KBM-7 (cell line): ENCODE measurements around the gene FNTB.
A peak's percentile ranks its signal among the peaks of the same experiment; 100 is the strongest.

Experiments used
- DNase-seq: peaks from one replicate; pipeline ENCODE4 v3.0.0-alpha.2; 2015
- in situ Hi-C: fragments of 300-500 bp; cut with MboI; formaldehyde crosslinking; loops from 2 replicates; pipeline ENCODE4 v1.14.3; 2020; ENCODE audit warnings: low sequenced_read_pairs, low pct_unique_long_range_greater_than_20kb, mixed read lengths

The FNTB gene

GRCh38 chr14:64952598-64953309, 33.9 kb upstream of the FNTB start:
- in situ Hi-C loops: no loop called here
- DNase-seq: no peak

GRCh38 chr14:64953310-64953654, 33.4 kb upstream of the FNTB start:
- no peak for DNase-seq
- in situ Hi-C loops: no loop called here

GRCh38 chr14:64953661-64954060, 33.0 kb upstream of the FNTB start:
- in situ Hi-C loops: no loop called here
- no peak for DNase-seq

GRCh38 chr14:64954491-64955240, 32.0 kb upstream of the FNTB start:
- in situ Hi-C loops: no loop called here
- no peak for DNase-seq

- no peak for DNase-seq
- in situ Hi-C loops: no loop called here
Observed at GRCh38 chr14:64955297-64955696, 31.4 kb upstream of the FNTB start.

GRCh38 chr14:64956697-64957406, 29.8 kb upstream of the FNTB start:
- in situ Hi-C loops: no loop called here

GRCh38 chr14:64958201-64958600, 28.5 kb upstream of the FNTB start:
- DNase-seq: no peak
- in situ Hi-C loops: no loop called here

More at GRCh38 chr14:64956697-64957406, 29.8 kb upstream of the FNTB start:
- no peak for DNase-seq

GRCh38 chr14:64958743-64959142, 28.0 kb upstream of the FNTB start:
- no peak for DNase-seq
- in situ Hi-C loops: no loop called here

GRCh38 chr14:64960762-64961276, 25.9 kb upstream of the FNTB start:
- in situ Hi-C loops: no loop called here
- peak; percentile 28 for DNase-seq

GRCh38 chr14:64963611-64964010, 23.1 kb upstream of the FNTB start:
- in situ Hi-C loops: no loop called here
- peak; percentile 40 for DNase-seq

- in situ Hi-C loops: no loop called here
- no peak for DNase-seq
Observed at GRCh38 chr14:64965356-64966000, 21.2 kb upstream of the FNTB start.

GRCh38 chr14:64966976-64967375, 19.7 kb upstream of the FNTB start:
- in situ Hi-C loops: no loop called here
- no peak for DNase-seq

GRCh38 chr14:64968167-64968566, 18.5 kb upstream of the FNTB start:
- in situ Hi-C loops: no loop called here
- no peak for DNase-seq

- DNase-seq: no peak
Observed at GRCh38 chr14:64968651-64969050, 18.0 kb upstream of the FNTB start.

GRCh38 chr14:64970041-64970440, 16.7 kb upstream of the FNTB start:
- DNase-seq: peak; percentile 52
- in situ Hi-C loops: no loop called here

More at GRCh38 chr14:64968651-64969050, 18.0 kb upstream of the FNTB start:
- in situ Hi-C loops: no loop called here

GRCh38 chr14:64970776-64971477, 15.8 kb upstream of the FNTB start:
- no peak for DNase-seq
- in situ Hi-C loops: no loop called here

- in situ Hi-C loops: no loop called here
Observed at GRCh38 chr14:64971491-64971942, 15.2 kb upstream of the FNTB start.

GRCh38 chr14:64971943-64972791, 14.5 kb upstream of the FNTB start, which contains the start of gene RAB15:
TSS of gene RAB15 (minus strand) at chr14:64972336. CDS start at chr14:64972076, 260 bp downstream.
- peak; percentile 28 for DNase-seq

More at GRCh38 chr14:64971491-64971942, 15.2 kb upstream of the FNTB start:
- DNase-seq: no peak

More at GRCh38 chr14:64971943-64972791, 14.5 kb upstream of the FNTB start, which contains the start of gene RAB15:
- in situ Hi-C loops: no loop called here
